Gastrocnemius medialis (tissue), 4 donors: ENCODE results near the gene LRP11.

Experiments used
- POLR2A ChIP-seq, 2 donors: fragments of 450-650 bp; IDR thresholded peaks; one replicate each; pipeline ENCODE4 v1.6.1; 2017; ENCODE audit warnings: antibody characterized with exemption in 2 of 2, mild to moderate bottlenecking in 2 of 2, moderate library complexity in 2 of 2
- TF ChIP-seq, protein P1 (sequence below), 5 experiments: fragments of 450-650 bp in 3 of 5; fragments of 200-600 bp in 2 of 5; sonication (generic) in 2 of 5; IDR thresholded peaks in 4 of 5; conservative IDR thresholded peaks in 1 of 5; 1 replicate in 4 of 5; 2 replicates in 1 of 5; pipeline ENCODE4 v1.5.1; 2016 to 2019; ENCODE audit warnings: antibody characterized with exemption in 5 of 5, mild to moderate bottlenecking in 3 of 5, moderate library complexity in 3 of 5

DNA sequence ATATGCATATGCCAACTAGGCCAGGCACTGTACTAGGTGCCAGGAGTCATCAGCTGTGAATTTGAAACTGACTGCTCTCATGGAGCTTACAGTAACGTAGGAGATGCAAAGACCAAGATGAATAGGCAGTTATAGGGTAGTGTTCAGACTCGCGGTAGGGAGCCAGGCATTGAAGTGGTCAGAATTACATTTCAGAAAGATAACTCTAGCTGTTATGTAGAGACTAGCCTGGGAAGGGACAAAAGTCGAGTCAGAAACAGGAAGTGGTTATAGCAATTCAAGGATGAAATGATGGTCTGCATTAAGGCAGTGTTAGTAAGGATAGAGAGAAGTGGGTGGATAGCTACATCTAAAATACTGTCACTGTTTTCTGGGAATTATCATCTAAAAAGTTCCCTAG lies 58.0 kb downstream of the LRP11 start:
- TF ChIP-seq, protein P1, sequence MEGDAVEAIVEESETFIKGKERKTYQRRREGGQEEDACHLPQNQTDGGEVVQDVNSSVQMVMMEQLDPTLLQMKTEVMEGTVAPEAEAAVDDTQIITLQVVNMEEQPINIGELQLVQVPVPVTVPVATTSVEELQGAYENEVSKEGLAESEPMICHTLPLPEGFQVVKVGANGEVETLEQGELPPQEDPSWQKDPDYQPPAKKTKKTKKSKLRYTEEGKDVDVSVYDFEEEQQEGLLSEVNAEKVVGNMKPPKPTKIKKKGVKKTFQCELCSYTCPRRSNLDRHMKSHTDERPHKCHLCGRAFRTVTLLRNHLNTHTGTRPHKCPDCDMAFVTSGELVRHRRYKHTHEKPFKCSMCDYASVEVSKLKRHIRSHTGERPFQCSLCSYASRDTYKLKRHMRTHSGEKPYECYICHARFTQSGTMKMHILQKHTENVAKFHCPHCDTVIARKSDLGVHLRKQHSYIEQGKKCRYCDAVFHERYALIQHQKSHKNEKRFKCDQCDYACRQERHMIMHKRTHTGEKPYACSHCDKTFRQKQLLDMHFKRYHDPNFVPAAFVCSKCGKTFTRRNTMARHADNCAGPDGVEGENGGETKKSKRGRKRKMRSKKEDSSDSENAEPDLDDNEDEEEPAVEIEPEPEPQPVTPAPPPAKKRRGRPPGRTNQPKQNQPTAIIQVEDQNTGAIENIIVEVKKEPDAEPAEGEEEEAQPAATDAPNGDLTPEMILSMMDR (IDR thresholded peaks at IDR 0.05 in 4 of 5, conservative IDR thresholded peaks at IDR 0.05 in 1 of 5): no peak
- no peak for TF ChIP-seq POLR2A (IDR thresholded peaks at IDR 0.05)
